Measurements from ENCODE around the gene CALHM3.

Gene CALHM3

GRCh38 chr10:103474077-103474476 lies 5.0 kb downstream of the CALHM3 start:
- no peak for DNase-seq (ENCODE audit: low read depth in 2 of 2)

GRCh38 chr10:103473261-103473671 lies 5.8 kb downstream of the CALHM3 start:
- DNase-seq (ENCODE audit: low read depth in 2 of 2), result no peak

GRCh38 chr10:103472005-103472404 lies 7.0 kb downstream of the CALHM3 start:
- DNase-seq (ENCODE audit: low read depth in 2 of 2), result no peak

GRCh38 chr10:103470761-103471653 lies 8.0 kb downstream of the CALHM3 start:
- DNase-seq (ENCODE audit: low read depth in 2 of 2), result no peak

- DNase-seq (ENCODE audit: low read depth in 2 of 2), result no peak
Observed at GRCh38 chr10:103469201-103469600, 9.8 kb downstream of the CALHM3 start.

GRCh38 chr10:103467406-103467805 lies 11.6 kb downstream of the CALHM3 start:
- DNase-seq (ENCODE audit: low read depth in 2 of 2), result no peak

GRCh38 chr10:103466734-103467133 lies 12.3 kb downstream of the CALHM3 start:
- no peak for DNase-seq (ENCODE audit: low read depth in 2 of 2)

- no peak for DNase-seq (ENCODE audit: low read depth in 2 of 2)
Observed at GRCh38 chr10:103465411-103466179, 13.4 kb downstream of the CALHM3 start.

- no peak for DNase-seq (ENCODE audit: low read depth in 2 of 2)
Observed at GRCh38 chr10:103463499-103463898, 15.5 kb downstream of the CALHM3 start.

- DNase-seq (ENCODE audit: low read depth in 2 of 2), result no peak
Observed at GRCh38 chr10:103459615-103460014, 19.4 kb downstream of the CALHM3 start.

GRCh38 chr10:103458720-103459119 lies 20.3 kb downstream of the CALHM3 start, which contains the start of gene CALHM1:
Gene CALHM1, minus strand, starts transcription at chr10:103458900. Its CDS starts 149 bp downstream, at chr10:103458751.
- no peak for DNase-seq (ENCODE audit: low read depth in 2 of 2)

GRCh38 chr10:103457896-103458583 lies 21.0 kb downstream of the CALHM3 start:
- no peak for DNase-seq (ENCODE audit: low read depth in 2 of 2)

- DNase-seq (ENCODE audit: low read depth in 2 of 2), result no peak
Observed at GRCh38 chr10:103457176-103457712, 21.8 kb downstream of the CALHM3 start.

GRCh38 chr10:103456074-103456660 lies 22.9 kb downstream of the CALHM3 start:
- no peak for DNase-seq (ENCODE audit: low read depth in 2 of 2)

- DNase-seq (ENCODE audit: low read depth in 2 of 2), result no peak
Observed at GRCh38 chr10:103455235-103455634, 23.8 kb downstream of the CALHM3 start.

- DNase-seq (ENCODE audit: low read depth in 2 of 2), result no peak
Observed at GRCh38 chr10:103454026-103454425, 25.0 kb downstream of the CALHM3 start.

- DNase-seq (ENCODE audit: low read depth in 2 of 2), result no peak
Observed at GRCh38 chr10:103452506-103453230, 26.4 kb downstream of the CALHM3 start.

GRCh38 chr10:103451831-103452505 lies 27.1 kb downstream of the CALHM3 start, which contains the start of gene CALHM2:
Gene CALHM2, minus strand, starts transcription at chr10:103452370. Its CDS starts 2,429 bp downstream, at chr10:103449941.
- DNase-seq (ENCODE audit: low read depth in 2 of 2), result no peak

GRCh38 chr10:103451091-103451813 lies 27.8 kb downstream of the CALHM3 start:
- no peak for DNase-seq (ENCODE audit: low read depth in 2 of 2)

All from fibroblast of skin of left biceps (primary cell).